ENCODE results near the gene GCC1.

Gene GCC1

DNA sequence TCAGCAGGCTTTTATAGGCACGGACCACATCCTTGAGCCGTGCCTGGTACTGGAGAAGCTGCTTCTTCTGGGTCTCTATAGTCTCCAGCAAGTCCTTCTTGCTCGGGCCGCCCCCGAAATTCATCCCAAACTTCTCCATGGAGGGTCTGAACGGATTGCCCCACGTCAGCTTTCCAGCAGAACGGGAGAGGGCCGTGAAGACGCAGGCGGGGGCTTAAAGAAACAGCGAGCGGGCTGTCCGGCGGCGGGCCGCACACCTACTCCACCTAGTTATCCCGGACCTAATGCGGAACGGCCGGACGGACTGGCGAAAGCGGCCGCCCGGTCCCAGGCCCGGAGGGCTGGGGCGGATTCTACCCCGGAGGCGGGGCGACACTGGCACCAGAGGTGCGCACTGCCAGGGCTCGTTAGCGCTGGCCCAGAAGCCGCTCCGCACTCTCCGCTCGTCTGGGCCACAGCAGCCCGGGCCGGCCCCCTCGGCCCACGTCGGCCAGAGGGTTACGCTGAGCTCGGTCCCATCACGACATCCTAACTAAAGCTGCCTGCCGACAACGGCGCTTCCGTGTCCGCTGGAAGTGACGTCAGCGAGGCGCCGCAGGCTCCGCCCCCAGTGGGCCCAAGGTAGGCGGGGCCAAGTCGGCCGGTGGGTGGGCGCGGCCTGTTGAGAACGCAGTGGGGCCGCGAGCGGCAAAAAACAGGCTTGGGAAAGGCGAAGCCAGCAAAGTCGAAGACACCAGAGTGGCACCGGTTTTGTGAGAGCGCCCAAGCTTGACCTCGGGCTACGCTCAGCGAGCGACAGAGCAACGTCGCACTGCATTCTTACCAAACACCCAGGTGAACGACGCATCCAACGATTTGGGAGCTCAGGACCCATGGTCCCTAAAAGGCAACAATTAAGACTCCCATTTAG is at the start of gene GCC1:
Gene GCC1, minus strand, starts transcription at position 553 of the 910 bp plus-strand sequence. Its CDS starts 414 bp downstream, at position 139.
- peak; percentile 96 for DNase-seq (ENCODE audit: low spot score)

- DNase-seq (ENCODE audit: low spot score) = no peak
Observed at GRCh38 chr7:127632276-127632910, 47.0 kb upstream of the GCC1 start.

DNA sequence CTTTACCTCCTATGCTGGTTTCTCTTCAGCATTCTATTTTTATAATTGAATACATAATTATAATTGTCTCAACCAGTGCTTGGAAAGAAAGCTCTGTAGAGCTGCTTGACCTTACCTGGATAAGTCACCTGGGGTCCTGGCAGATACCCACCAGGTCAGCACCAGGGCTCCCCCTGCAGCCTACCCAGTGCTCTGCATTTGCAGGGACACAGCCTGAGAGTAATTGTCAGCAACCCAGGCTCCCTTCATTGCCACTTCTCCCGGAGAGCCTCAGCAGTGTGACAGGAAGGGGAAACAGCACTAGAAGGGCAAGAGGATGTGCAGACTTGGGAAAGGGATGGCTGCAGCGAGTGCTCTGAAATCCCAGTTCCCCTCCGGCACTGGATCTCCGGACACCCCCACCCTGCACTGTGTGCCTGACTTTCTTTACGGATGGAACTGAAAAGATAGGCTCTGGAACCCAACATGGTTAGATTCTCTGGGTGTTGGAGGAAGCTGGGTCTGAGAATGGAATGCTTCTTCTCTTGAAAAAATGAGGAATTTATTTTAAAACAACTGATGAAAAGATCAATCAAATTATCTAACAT is 44.0 kb upstream of the GCC1 start:
- peak; percentile 67 for DNase-seq (ENCODE audit: low spot score)

- no peak for DNase-seq (ENCODE audit: low spot score)
Observed at GRCh38 chr7:127628445-127628844, 43.0 kb upstream of the GCC1 start.

DNA sequence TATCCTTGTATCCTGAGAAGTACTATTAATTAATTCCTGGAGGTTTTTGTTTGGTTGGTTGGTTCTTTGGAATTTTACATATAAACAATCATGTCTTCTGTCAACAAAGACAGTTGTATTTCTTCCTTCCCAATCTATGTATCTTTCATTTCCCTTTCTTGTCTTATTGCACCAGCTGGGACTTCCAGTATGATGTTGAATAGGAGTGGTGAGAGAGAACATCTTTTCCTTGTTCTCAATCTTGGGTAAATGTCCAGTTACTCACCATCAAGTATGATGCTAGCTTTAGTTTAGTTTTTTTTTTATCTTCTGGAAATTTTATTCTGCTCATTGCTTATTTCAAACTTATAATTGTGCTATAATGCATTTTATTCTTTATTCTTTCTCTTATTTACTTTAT is 39.9 kb upstream of the GCC1 start:
- no peak for DNase-seq (ENCODE audit: low spot score)

DNA sequence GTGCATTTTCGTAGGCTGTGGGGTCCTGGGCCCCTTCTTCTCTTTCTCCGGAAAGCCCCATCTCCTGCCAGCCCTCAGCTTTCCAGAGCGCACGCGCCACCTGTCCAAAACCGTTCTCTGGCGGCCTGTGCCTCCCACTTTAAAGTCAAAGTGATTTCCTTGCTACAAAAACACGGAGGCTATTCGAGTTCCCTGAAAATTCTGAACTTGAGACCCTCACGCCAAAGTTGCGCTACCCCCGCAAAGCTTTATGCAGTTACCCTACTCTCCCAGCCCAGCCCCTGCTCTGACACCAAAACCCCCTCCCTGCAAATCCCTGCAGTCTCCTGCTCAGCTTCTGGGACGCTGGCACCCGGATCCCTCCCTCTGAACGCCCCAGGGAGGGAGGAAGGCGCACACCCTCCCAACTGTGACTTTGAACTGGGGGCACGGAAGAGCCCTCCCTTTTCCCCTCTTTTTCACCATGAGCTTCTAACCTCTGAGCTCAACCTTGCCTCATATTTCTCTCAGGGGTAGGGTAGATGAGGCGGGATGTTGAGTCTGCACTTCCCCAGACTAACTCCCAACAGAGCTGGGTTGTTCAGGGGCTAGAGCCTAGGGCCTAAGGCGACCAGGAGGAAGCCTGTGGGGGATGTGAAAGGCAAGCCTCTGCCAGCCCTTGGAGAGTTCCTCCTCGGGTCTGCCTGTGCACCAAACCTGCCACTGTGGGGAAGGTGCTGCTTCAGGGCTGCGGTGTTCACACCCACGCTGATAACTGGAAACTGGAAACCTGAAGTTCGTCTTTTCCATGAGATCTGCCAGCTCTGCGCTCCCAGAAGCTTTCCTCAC is 35.2 kb upstream of the GCC1 start:
- DNase-seq (ENCODE audit: low spot score) = no peak

DNA sequence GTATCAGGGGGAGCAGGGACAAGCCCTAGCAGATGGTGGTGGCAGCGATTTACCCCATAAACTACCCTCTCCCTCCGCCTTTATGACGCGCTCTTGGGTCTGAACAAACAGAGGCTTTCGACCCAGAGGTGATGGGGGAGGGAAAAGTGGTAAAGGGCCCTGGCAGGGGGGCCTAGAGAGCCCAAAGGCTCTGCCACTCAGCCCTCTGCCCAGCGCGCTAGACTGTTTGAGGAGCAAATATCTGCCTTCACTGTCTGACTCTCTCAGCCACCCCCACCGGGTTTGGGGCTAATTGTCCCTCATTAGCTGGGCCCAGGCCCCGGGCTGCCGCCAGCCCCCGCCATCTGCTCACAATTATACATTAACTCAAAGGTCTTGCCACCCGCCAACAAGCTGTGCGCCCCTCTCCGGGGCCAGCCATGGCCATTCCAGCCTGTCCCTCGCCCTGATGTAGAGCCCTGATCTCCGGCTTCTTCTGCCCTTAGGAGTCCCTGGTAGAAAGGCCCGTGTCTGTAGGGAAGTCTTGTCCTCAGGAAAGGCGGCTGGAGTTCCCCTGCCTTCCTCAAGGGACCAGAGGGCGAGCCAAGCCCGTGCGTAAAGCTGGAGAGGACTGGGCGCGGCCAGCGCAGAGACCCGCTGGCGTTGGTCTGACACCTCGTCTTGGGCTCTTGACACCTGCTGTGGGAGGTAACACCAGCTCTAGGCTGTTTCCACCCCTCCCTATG is 34.4 kb upstream of the GCC1 start:
- DNase-seq (ENCODE audit: low spot score) = no peak

DNA sequence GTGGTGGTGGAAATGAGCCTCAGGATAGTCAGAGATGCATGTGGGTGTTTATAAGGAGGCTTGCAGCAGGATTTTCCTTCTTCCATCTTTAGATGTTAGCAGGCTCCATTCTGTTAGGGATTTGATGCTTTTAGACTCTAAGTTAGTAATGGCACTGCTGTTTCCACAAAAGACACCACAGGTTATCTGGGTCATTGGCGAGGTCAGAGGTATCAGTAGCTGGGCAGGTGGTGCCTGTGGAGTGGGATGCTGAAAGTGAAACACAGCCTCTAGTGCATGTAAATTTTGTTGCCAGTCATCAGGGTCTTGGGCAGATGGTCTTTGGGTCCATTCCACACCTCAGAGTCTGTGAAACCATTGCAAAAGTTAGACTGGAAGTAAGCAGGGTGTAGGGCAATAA is 33.4 kb upstream of the GCC1 start:
- no peak for DNase-seq (ENCODE audit: low spot score)

DNA sequence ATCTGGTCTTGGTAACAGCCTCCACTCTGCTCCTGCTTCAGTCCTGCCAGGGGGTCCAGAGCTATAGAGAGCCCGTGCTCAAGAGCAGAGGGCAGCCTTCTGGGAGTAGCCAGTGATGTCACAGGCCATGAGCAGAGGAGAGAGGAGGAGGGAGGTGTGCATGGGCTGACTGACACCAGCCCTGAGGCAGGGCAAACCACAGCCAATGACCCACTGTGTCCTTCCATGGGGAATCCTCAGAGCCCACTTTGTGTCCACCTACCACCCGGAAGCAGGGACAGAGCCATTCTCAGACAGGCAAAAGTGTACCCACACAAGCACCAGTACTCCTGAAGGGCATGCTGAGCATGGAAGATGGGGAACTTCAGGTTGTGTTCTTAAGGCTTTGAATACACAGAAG is 32.6 kb upstream of the GCC1 start, which contains the start of gene PAX4:
Gene PAX4, minus strand, starts transcription at position 101 of the 400 bp plus-strand sequence. CDS start 2,214 bp downstream, outside the sequence.
- no peak for DNase-seq (ENCODE audit: low spot score)

DNA sequence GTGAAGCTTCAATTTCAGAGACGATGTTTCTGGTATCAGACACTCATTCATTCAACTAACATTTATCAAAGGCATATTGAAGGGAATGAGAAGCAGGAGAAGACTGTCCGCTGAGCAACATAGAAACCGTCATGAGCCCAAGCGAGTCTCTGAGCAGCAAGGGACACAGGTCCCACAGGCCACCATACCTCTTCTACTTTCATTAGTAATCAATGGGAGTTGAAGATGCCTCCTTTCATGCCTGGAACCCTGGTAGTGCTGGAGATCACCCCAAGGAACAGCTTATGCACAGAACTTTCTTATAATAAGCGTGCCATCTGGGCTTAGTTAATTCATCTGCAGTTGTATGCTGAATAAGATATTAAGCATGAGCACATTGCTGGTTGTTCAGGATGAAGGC is 31.3 kb upstream of the GCC1 start:
- DNase-seq (ENCODE audit: low spot score) = no peak

- no peak for DNase-seq (ENCODE audit: low spot score)
Observed at GRCh38 chr7:127612263-127612662, 26.9 kb upstream of the GCC1 start.

GRCh38 chr7:127609297-127609696 is 23.9 kb upstream of the GCC1 start:
- DNase-seq (ENCODE audit: low spot score) = no peak

GRCh38 chr7:127608446-127608845 is 23.1 kb upstream of the GCC1 start:
- no peak for DNase-seq (ENCODE audit: low spot score)

GRCh38 chr7:127600885-127601284 is 15.5 kb upstream of the GCC1 start:
- peak; percentile 3 for DNase-seq (ENCODE audit: low spot score)

- peak; percentile 63 for DNase-seq (ENCODE audit: low spot score)
Observed at GRCh38 chr7:127598318-127598717, 12.9 kb upstream of the GCC1 start.

DNA sequence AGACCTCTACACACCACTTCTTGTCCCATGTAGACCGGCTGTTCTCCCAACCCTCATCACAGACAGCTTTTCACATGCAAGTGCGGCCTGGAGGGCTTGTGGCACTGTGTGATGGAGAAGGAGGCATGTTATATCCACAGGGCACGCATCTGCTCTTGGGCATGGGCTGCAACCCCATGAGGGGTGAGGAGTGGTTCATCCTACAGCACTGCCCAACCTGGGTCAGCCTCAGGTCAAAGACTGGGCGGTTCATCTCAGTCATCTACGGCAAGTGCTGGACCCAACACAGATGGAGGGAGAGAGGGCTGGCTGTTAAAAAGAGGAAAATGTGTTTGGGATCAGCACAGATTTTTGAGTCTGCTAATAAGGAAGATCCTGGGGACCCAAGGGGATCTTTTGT is 10.3 kb upstream of the GCC1 start:
- no peak for DNase-seq (ENCODE audit: low spot score)

DNA sequence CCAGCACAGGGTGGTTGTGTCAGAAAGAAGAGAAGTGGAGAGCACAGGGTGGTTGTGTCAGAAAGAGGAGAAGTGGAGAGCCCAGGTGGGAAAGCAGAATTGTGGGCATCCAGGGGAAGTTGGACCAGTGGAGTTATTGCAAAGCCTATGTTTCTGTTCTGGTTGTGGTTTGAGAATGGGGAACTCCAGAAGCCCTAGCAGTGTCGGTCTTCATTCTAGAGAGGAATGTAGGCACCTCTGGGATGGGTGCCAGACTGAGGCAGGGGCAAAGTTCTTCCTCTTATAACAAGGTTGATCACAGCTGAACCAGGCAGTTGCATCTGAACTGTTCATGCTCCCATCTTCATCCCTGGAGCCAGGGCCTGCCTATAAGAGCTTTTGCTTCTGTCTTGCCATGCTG is 9.1 kb upstream of the GCC1 start:
- no peak for DNase-seq (ENCODE audit: low spot score)

GRCh38 chr7:127592550-127592949 is 7.2 kb upstream of the GCC1 start:
- DNase-seq (ENCODE audit: low spot score) = no peak

- no peak for DNase-seq (ENCODE audit: low spot score)
Observed at GRCh38 chr7:127591591-127591990, 6.2 kb upstream of the GCC1 start.

DNA sequence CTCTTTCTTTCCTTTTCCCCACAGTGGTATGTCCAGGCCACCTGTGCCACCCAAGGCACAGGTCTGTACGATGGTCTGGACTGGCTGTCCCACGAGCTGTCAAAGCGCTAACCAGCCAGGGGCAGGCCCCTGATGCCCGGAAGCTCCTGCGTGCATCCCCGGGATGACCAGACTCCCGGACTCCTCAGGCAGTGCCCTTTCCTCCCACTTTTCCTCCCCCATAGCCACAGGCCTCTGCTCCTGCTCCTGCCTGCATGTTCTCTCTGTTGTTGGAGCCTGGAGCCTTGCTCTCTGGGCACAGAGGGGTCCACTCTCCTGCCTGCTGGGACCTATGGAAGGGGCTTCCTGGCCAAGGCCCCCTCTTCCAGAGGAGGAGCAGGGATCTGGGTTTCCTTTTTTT is 5.8 kb upstream of the GCC1 start:
- no peak for DNase-seq (ENCODE audit: low spot score)

- DNase-seq (ENCODE audit: low spot score) = no peak
Observed at GRCh38 chr7:127589896-127590295, 4.5 kb upstream of the GCC1 start.

All from D341Med (cell line).